T-helper 2 cell treated with Interferon-gamma antibody and Interleukin-4, amounts not matched to agents 5 μg/mL and 100 μg/mL, for 36 hours (primary cell): ENCODE measurements around the gene IFNK.

Source experiments
- DNase-seq: peaks from one replicate; pipeline ENCODE4 v3.0.0; 2021; ENCODE audit warnings: low spot score
- H3K27ac Mint-ChIP-seq: one replicate; pipeline ENCODE4 v1.8.0; 2021; ENCODE audit warnings: mild to moderate bottlenecking, mixed read lengths
- H3K27me3 Mint-ChIP-seq: one replicate; pipeline ENCODE4 v1.8.0; 2021; ENCODE audit warnings: low read depth, mixed read lengths
- H3K36me3 Mint-ChIP-seq: one replicate; pipeline ENCODE4 v1.8.0; 2021; ENCODE audit warnings: low read depth, mixed read lengths
- H3K4me1 Mint-ChIP-seq: one replicate; pipeline ENCODE4 v1.8.0; 2021; ENCODE audit warnings: low read depth, mixed read lengths
- H3K4me3 Mint-ChIP-seq: one replicate; pipeline ENCODE4 v1.8.0; 2022; ENCODE audit warnings: mild to moderate bottlenecking, moderate library complexity, mixed read lengths
- H3K9me3 Mint-ChIP-seq: one replicate; pipeline ENCODE4 v1.8.0; 2021; ENCODE audit warnings: mixed read lengths

The IFNK gene

GRCh38 chr9:27537756-27538155 lies 13.7 kb downstream of the IFNK start:
- Mint-ChIP-seq H3K27me3 (peaks cover 7% of the 10 kb centered on the region), H3K36me3 (peaks cover 2% of the 10 kb centered on the region), H3K4me3 (no peak overlapping the region), H3K27ac (no peak overlapping the region), H3K4me1 (peaks cover 2% of the 10 kb centered on the region), H3K9me3 (no peaks in the 10 kb centered on the region)
- no peak for DNase-seq

GRCh38 chr9:27538647-27539046 lies 14.6 kb downstream of the IFNK start:
- Mint-ChIP-seq H3K36me3 (peaks cover 3% of the 10 kb centered on the region), H3K27ac (no peak overlapping the region), H3K27me3 (peaks cover 2% of the 10 kb centered on the region), H3K4me1 (peaks cover 2% of the 10 kb centered on the region), H3K9me3 (no peaks in the 10 kb centered on the region), H3K4me3 (no peak overlapping the region)
- DNase-seq = no peak

GRCh38 chr9:27539479-27540441 lies 15.7 kb downstream of the IFNK start:
- Mint-ChIP-seq H3K36me3 (peaks cover 6% of the 10 kb centered on the region), H3K4me3 (no peak overlapping the region), H3K9me3 (no peaks in the 10 kb centered on the region), H3K27me3 (no peaks in the 10 kb centered on the region), H3K27ac (no peak overlapping the region), H3K4me1 (no peaks in the 10 kb centered on the region)
- DNase-seq = no peak

GRCh38 chr9:27540502-27540901 lies 16.4 kb downstream of the IFNK start:
- Mint-ChIP-seq H3K4me1 (no peaks in the 10 kb centered on the region), H3K9me3 (no peaks in the 10 kb centered on the region), H3K27me3 (no peaks in the 10 kb centered on the region), H3K27ac (no peak overlapping the region), H3K4me3 (no peak overlapping the region), H3K36me3 (peaks cover 7% of the 10 kb centered on the region)
- no peak for DNase-seq

GRCh38 chr9:27541740-27542139 lies 17.6 kb downstream of the IFNK start:
- no peak for DNase-seq
- Mint-ChIP-seq H3K27me3 (no peaks in the 10 kb centered on the region), H3K9me3 (no peaks in the 10 kb centered on the region), H3K4me3 (no peak overlapping the region), H3K4me1 (no peaks in the 10 kb centered on the region), H3K27ac (no peak overlapping the region), H3K36me3 (peaks cover 7% of the 10 kb centered on the region)

GRCh38 chr9:27542508-27542907 lies 18.4 kb downstream of the IFNK start:
- H3K9me3 Mint-ChIP-seq = no peaks in the 10 kb centered on the region
- no peak overlapping the region for H3K27ac Mint-ChIP-seq
- H3K27me3 Mint-ChIP-seq = no peaks in the 10 kb centered on the region
- no peak for DNase-seq
- peaks cover 7% of the 10 kb centered on the region for H3K36me3 Mint-ChIP-seq
- no peak overlapping the region for H3K4me3 Mint-ChIP-seq
- no peaks in the 10 kb centered on the region for H3K4me1 Mint-ChIP-seq

GRCh38 chr9:27545471-27545870 lies 21.4 kb downstream of the IFNK start:
- Mint-ChIP-seq H3K27me3 (no peaks in the 10 kb centered on the region), H3K36me3 (peaks cover 7% of the 10 kb centered on the region), H3K4me3 (no peak overlapping the region), H3K27ac (no peak overlapping the region), H3K9me3 (no peaks in the 10 kb centered on the region), H3K4me1 (no peaks in the 10 kb centered on the region)
- no peak for DNase-seq

GRCh38 chr9:27548055-27548741 lies 24.1 kb downstream of the IFNK start:
- no peak overlapping the region for H3K4me3 Mint-ChIP-seq
- no peaks in the 10 kb centered on the region for H3K27me3 Mint-ChIP-seq
- H3K9me3 Mint-ChIP-seq = no peaks in the 10 kb centered on the region
- no peak overlapping the region for H3K27ac Mint-ChIP-seq
- H3K4me1 Mint-ChIP-seq = no peaks in the 10 kb centered on the region
- no peak for DNase-seq
- H3K36me3 Mint-ChIP-seq = peaks cover 12% of the 10 kb centered on the region

GRCh38 chr9:27549196-27549755 lies 25.2 kb downstream of the IFNK start:
- DNase-seq = no peak
- Mint-ChIP-seq H3K36me3 (peaks cover 18% of the 10 kb centered on the region), H3K4me3 (no peak overlapping the region), H3K27me3 (no peaks in the 10 kb centered on the region), H3K9me3 (no peaks in the 10 kb centered on the region), H3K27ac (no peak overlapping the region), H3K4me1 (no peaks in the 10 kb centered on the region)

GRCh38 chr9:27554712-27555111 lies 30.6 kb downstream of the IFNK start:
- peaks cover 22% of the 10 kb centered on the region for H3K36me3 Mint-ChIP-seq
- no peak for DNase-seq
- no peaks in the 10 kb centered on the region for H3K9me3 Mint-ChIP-seq
- no peak overlapping the region for H3K27ac Mint-ChIP-seq
- H3K4me1 Mint-ChIP-seq = no peaks in the 10 kb centered on the region
- no peaks in the 10 kb centered on the region for H3K27me3 Mint-ChIP-seq
- H3K4me3 Mint-ChIP-seq = no peak overlapping the region

- Mint-ChIP-seq H3K27ac (no peak overlapping the region), H3K4me3 (no peak overlapping the region), H3K4me1 (no peaks in the 10 kb centered on the region), H3K27me3 (no peaks in the 10 kb centered on the region), H3K36me3 (peaks cover 23% of the 10 kb centered on the region), H3K9me3 (no peaks in the 10 kb centered on the region)
- DNase-seq = no peak
Observed at GRCh38 chr9:27556470-27556869, 32.4 kb downstream of the IFNK start.

- H3K27ac Mint-ChIP-seq = no peak overlapping the region
- no peak overlapping the region for H3K4me3 Mint-ChIP-seq
- peaks cover 20% of the 10 kb centered on the region for H3K36me3 Mint-ChIP-seq
- no peaks in the 10 kb centered on the region for H3K27me3 Mint-ChIP-seq
- no peak for DNase-seq
- no peaks in the 10 kb centered on the region for H3K9me3 Mint-ChIP-seq
- H3K4me1 Mint-ChIP-seq = peaks cover 2% of the 10 kb centered on the region
Observed at GRCh38 chr9:27558307-27558706, 34.2 kb downstream of the IFNK start.

- no peak for DNase-seq
- Mint-ChIP-seq H3K4me3 (no peak overlapping the region), H3K27ac (no peak overlapping the region), H3K36me3 (peaks cover 18% of the 10 kb centered on the region), H3K27me3 (no peaks in the 10 kb centered on the region), H3K9me3 (no peaks in the 10 kb centered on the region), H3K4me1 (peaks cover 9% of the 10 kb centered on the region)
Observed at GRCh38 chr9:27560457-27560856, 36.4 kb downstream of the IFNK start.

- H3K4me1 Mint-ChIP-seq = peaks cover 13% of the 10 kb centered on the region
- no peak overlapping the region for H3K4me3 Mint-ChIP-seq
- DNase-seq = no peak
- no peaks in the 10 kb centered on the region for H3K9me3 Mint-ChIP-seq
- no peak overlapping the region for H3K27ac Mint-ChIP-seq
- no peaks in the 10 kb centered on the region for H3K27me3 Mint-ChIP-seq
- H3K36me3 Mint-ChIP-seq = peaks cover 24% of the 10 kb centered on the region
Observed at GRCh38 chr9:27561685-27562084, 37.6 kb downstream of the IFNK start.
